Transverse colon (tissue), 4 donors: ENCODE measurements around the gene DNASE1L3. TPM values are rescaled to one million over a fixed set of nuclear protein-coding genes. Genes with fewer than 3 reads are reported as not detected.
A peak's percentile ranks its signal among the peaks of the same experiment; 100 is the strongest.

ENCODE experiments used
- DNase-seq: peaks from one replicate; pipeline ENCODE4 v3.0.0-alpha.2; 2019
- H3K27ac ChIP-seq, 4 donors: fragments of 200-600 bp; sonication (generic); 2 replicates each; pipeline ENCODE4 v1.5.1; 2016 to 2018; ENCODE audit warnings: inconsistent platforms in 4 of 4
- H3K27me3 ChIP-seq: fragments of 200-600 bp; sonication (generic); 2 replicates; pipeline ENCODE4 v1.5.1; 2017; ENCODE audit warnings: inconsistent platforms
- H3K36me3 ChIP-seq, 4 donors: fragments of 200-600 bp; sonication (generic); 2 replicates each; pipeline ENCODE4 v1.5.1; 2017 to 2019; ENCODE audit warnings: inconsistent platforms in 4 of 4
- H3K4me1 ChIP-seq, 4 donors: fragments of 200-600 bp; sonication (generic); 2 replicates each; pipeline ENCODE4 v1.5.1; 2017 to 2020; ENCODE audit warnings: inconsistent platforms in 4 of 4
- H3K4me3 ChIP-seq, 4 donors: fragments of 200-600 bp; sonication (generic); 1 replicate in 1 of 4; 2 replicates in 3 of 4; pipeline versions ENCODE4 v1.5.1 to v1.6.1; 2017 to 2019; ENCODE audit warnings: inconsistent platforms in 4 of 4
- H3K9me3 ChIP-seq, 2 donors: fragments of 200-600 bp; sonication (generic); 2 replicates each; pipeline ENCODE4 v1.5.1; 2017 to 2019; ENCODE audit warnings: inconsistent platforms in 2 of 2
- CTCF ChIP-seq, 5 experiments: fragments of 200-600 bp in 3 of 5; fragments of 450-650 bp in 2 of 5; sonication (generic) in 3 of 5; IDR thresholded peaks; 1 replicate in 2 of 5; 2 replicates in 3 of 5; pipeline ENCODE4 v1.5.1; 2016 to 2017; ENCODE audit warnings: antibody characterized with exemption in 5 of 5, inconsistent platforms in 3 of 5, mild to moderate bottlenecking in 2 of 5, moderate library complexity in 1 of 5
- EP300 ChIP-seq: sonication (generic); formaldehyde crosslinking; IDR thresholded peaks from one replicate; pipeline ENCODE4 v1.6.1; 2017; ENCODE audit warnings: antibody characterized with exemption, low read depth
- POLR2A ChIP-seq: fragments of 450-650 bp; IDR thresholded peaks from one replicate; pipeline ENCODE4 v1.6.1; 2016; ENCODE audit warnings: antibody characterized with exemption, mild to moderate bottlenecking, moderate library complexity
- POLR2AphosphoS5 ChIP-seq, 3 donors: sonication (generic); formaldehyde crosslinking; IDR thresholded peaks; one replicate each; pipeline ENCODE4 v1.6.1; 2016; ENCODE audit warnings: antibody characterized with exemption in 3 of 3
- WGBS, 2 donors: methylation state at CpG; one replicate each; pipeline ENCODE4 v1.1.5; 2018; ENCODE audit warnings: low coverage in 1 of 2; 5-methylcytosine and 5-hydroxymethylcytosine counted together
- in situ Hi-C, 4 donors: fragments of 200-750 bp; cut with MboI; loops; one replicate each; pipeline versions ENCODE4 v1.15.0 to v1.15.1; 2017; ENCODE audit warnings: low sequenced_read_pairs in 3 of 4, low pct_ligation_motif_present in 1 of 4, low pct_unique_long_range_greater_than_20kb in 1 of 4
- intact Hi-C: fragments of 100-400 bp; cut with DNase I; formaldehyde crosslinking; loops from one replicate; pipeline ENCODE4 v1.15.1; 2023; ENCODE audit warnings: low total_unique reads
- total RNA-seq, 4 donors: library from RNA; depleted of rRNA; stranded (reverse); fragments of >200 nt; gene quantifications; one replicate each; pipeline ENCODE4 v1.1.0, GENCODE V29; 2016

The DNASE1L3 gene
- total RNA-seq, 4 donors from 2014 or later: 1.9 to 6.8 (median 3.6) TPM

DNA sequence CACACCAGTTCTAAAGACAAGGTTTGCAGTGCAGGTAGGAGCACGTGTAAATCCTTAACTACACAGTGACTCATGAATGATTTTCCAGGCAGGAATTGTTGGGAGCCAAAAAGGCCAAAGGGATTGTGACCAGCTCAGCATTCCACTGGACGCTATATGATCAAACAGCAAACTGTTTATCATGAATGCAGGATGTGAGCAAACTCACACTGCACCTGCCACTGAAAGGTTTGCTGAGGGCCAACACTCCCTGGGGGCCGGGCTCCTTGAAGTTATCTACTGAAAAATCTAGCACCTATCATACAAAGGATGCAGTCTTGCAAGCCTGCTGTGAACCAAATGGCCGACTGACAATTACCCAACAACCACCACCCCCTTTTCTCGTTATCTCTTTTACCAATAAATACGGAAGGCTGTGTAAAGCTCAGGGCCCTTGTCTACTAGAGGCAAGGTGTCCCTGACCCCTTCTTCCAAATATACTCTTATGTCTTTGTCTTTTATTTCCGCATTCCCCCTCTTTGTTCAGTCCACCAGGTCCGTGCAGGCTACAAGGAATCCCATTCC lies 11.5 kb upstream of the DNASE1L3 start:
- no peak for DNase-seq
- 34 to 60% methylated on average over 4 to 8 of the region's 8 CpGs for WGBS, 2 donors

GRCh38 chr3:58218904-58219303 lies 8.1 kb upstream of the DNASE1L3 start:
- Histone ChIP-seq H3K36me3 (no peaks in the 10 kb centered on the region), H3K27me3 (no peaks in the 10 kb centered on the region), H3K27ac (no peak overlapping the region), H3K4me3 (no peak overlapping the region), H3K4me1 (peaks cover 0 to 11% (median 4%) of the 10 kb centered on the region in 4 donors), H3K9me3 (no peaks in the 10 kb centered on the region)
- TF ChIP-seq POLR2A (no peak), POLR2AphosphoS5 (IDR thresholded peaks at IDR 0.05) (no peak), EP300 (no peak), CTCF (IDR thresholded peaks at IDR 0.05) (no peak)
- intact Hi-C loops (no loop called here), in situ Hi-C loops (no loop called here)
- 60 to 82% methylated on average over 1 of the region's 1 CpG for WGBS, 2 donors
- no peak for DNase-seq

More for the DNA sequence above, 11.5 kb upstream of the DNASE1L3 start:
- TF ChIP-seq POLR2A (no peak), CTCF (IDR thresholded peaks at IDR 0.05) (no peak), POLR2AphosphoS5 (IDR thresholded peaks at IDR 0.05) (no peak), EP300 (no peak)
- H3K27me3 ChIP-seq: no peaks in the 10 kb centered on the region
- intact Hi-C loops: no loop called here
- no peaks in the 10 kb centered on the region for H3K9me3 ChIP-seq
- H3K36me3 ChIP-seq: no peaks in the 10 kb centered on the region
- peaks cover 0 to 6% (median 1%) of the 10 kb centered on the region in 4 donors for H3K4me1 ChIP-seq
- H3K4me3 ChIP-seq: no peak overlapping the region
- no peak overlapping the region for H3K27ac ChIP-seq
- in situ Hi-C loops: no loop called here

DNA sequence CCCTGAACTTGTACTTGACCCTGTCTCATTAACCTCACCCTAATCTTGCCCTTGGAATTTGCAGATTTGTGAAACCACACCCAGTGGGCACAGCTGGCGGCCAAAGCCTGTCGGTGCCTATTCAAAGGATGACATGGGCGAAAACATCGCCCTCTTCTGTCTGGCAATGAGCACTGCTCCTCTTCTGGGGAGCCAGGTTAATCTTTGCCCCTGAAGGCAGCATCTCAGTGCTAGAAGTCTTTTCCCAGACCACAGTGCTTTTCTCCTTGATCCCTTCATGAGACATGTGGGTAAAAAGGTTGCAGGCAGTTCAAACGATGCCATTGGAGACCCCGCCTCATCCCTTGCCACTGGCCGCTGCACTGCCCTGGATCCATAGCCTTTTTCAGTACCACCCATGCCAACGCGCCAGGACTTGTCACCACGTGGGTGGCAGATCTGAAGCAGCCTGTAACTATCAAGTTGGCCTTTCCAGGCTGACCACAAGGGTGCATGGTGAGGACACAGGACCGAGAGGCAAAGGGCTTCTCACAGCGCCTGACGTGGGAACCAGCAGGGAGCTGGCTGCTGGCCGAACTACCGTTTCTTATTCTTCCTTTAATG lies 6.5 kb upstream of the DNASE1L3 start:
- Histone ChIP-seq H3K9me3 (no peaks in the 10 kb centered on the region), H3K4me1 (peaks cover 0 to 11% (median 4%) of the 10 kb centered on the region in 4 donors), H3K27me3 (no peaks in the 10 kb centered on the region), H3K36me3 (no peaks in the 10 kb centered on the region), H3K27ac (no peak overlapping the region), H3K4me3 (no peak overlapping the region)
- in situ Hi-C loops (no loop called here), intact Hi-C loops (no loop called here)
- TF ChIP-seq EP300: no peak
- peak; percentile 70 to 85 (median 78) for TF ChIP-seq CTCF (IDR thresholded peaks at IDR 0.05)
- no peak for TF ChIP-seq POLR2AphosphoS5 (IDR thresholded peaks at IDR 0.05)
- TF ChIP-seq POLR2A: no peak
- WGBS, 2 donors: 18 to 20% methylated on average over 3 to 15 of the region's 15 CpGs
- DNase-seq: peak; percentile 73

- no peak for TF ChIP-seq POLR2A
- no peak for TF ChIP-seq EP300
- no peak for TF ChIP-seq POLR2AphosphoS5 (IDR thresholded peaks at IDR 0.05)
- TF ChIP-seq CTCF (IDR thresholded peaks at IDR 0.05): no peak
- peaks cover 0 to 11% (median 4%) of the 10 kb centered on the region in 4 donors for H3K4me1 ChIP-seq
- no peaks in the 10 kb centered on the region for H3K9me3 ChIP-seq
- H3K27ac ChIP-seq: no peak overlapping the region
- intact Hi-C loops (no loop called here), in situ Hi-C loops (no loop called here)
- no peak for DNase-seq
- H3K4me3 ChIP-seq: no peak overlapping the region
- H3K27me3 ChIP-seq: no peaks in the 10 kb centered on the region
- no peaks in the 10 kb centered on the region for H3K36me3 ChIP-seq
- 80 to 88% methylated on average over 7 to 10 of the region's 10 CpGs for WGBS, 2 donors
These were observed 5.9 kb upstream of the DNASE1L3 start for GRCh38 chr3:58216496-58217195.
